Kidney epithelial cell (primary cell): ENCODE data around the gene PHF20. TPM values are rescaled to one million over a fixed set of nuclear protein-coding genes. Genes with fewer than 3 reads are reported as not detected.
A peak's percentile ranks its signal among the peaks of the same experiment; 100 is the strongest.
"Not testable (repeated sequence)": the region's sequence is repeated elsewhere in the genome, so short reads cannot be mapped to it uniquely, and the experiment has no call there.

Experiments
- DNase-seq: peaks from one replicate; pipeline ENCODE4 v3.0.0-alpha.2; 2010; ENCODE audit warnings: low read depth
- H3K27me3 ChIP-seq: 2 replicates; pipeline ENCODE4 v1.6.0; 2011; ENCODE audit warnings: low read length; ENCODE audit not compliant: control insufficient read depth, insufficient read depth
- H3K36me3 ChIP-seq: 2 replicates; pipeline ENCODE4 v1.5.1; 2011; ENCODE audit warnings: low read length; ENCODE audit not compliant: control insufficient read depth, insufficient read depth
- H3K4me3 ChIP-seq: 2 replicates; pipeline ENCODE4 v1.5.1; 2011; ENCODE audit warnings: low read depth, mild to moderate bottlenecking, control low read depth, low read length
- total RNA-seq: library from RNA; depleted of rRNA; stranded (reverse); fragments of >200 nt; gene quantifications from 2 replicates; pipeline ENCODE4 v1.2.3, GENCODE V29; 2015
- TF ChIP-seq, protein P1 (sequence below): IDR thresholded peaks from 2 replicates; pipeline ENCODE4 v1.5.1; 2011; ENCODE audit warnings: mild to moderate bottlenecking, moderate library complexity, low read length, control low read depth, inconsistent platforms; ENCODE audit not compliant: insufficient read depth, poor library complexity, severe bottlenecking

The PHF20 gene
- total RNA-seq, 1 donor from 2014 or later, result 39.0 TPM

DNA sequence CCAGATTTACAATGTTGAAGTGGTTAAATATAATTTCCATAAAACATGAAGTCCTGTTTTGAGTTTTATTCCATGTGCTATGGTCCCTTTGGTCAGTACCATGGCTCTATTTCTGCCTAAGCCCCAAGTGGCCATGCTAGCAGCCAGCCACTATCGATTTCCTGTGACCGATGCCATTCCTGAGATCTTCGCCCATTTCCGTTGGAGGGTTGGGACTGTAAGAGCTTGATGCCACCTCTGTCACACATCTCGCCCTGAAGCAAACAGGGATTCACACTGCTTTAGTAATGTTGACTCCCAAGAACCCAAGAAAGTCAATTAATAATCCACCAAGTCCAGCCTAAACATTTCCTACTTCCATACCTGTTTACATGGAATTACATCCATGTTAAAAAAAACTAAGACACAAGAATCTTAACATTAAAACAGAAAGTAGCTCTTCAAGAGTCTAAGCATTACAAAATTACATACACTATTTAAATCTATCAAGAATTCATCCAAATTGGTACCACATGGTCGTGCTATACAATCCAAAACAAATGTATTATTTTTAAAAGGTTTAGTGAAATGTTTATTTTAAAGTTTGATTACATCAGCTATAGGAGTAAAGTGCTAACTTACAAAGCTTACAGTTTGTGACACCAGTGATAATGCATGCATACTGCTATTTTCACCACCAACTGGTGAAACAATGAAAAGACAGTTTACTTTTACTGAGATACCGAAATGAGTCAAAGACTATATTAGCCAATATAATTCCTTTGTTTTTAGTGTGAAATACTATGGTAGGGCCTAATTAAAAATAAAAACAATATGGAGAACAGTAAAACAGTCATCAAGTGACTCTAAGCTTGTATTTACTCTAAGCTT, 32.3 kb upstream of the PHF20 start:
- no peaks in the 10 kb centered on the region for H3K27me3 ChIP-seq
- H3K4me3 ChIP-seq, result peak overlapping the region; percentile 98
- TF ChIP-seq, protein P1, sequence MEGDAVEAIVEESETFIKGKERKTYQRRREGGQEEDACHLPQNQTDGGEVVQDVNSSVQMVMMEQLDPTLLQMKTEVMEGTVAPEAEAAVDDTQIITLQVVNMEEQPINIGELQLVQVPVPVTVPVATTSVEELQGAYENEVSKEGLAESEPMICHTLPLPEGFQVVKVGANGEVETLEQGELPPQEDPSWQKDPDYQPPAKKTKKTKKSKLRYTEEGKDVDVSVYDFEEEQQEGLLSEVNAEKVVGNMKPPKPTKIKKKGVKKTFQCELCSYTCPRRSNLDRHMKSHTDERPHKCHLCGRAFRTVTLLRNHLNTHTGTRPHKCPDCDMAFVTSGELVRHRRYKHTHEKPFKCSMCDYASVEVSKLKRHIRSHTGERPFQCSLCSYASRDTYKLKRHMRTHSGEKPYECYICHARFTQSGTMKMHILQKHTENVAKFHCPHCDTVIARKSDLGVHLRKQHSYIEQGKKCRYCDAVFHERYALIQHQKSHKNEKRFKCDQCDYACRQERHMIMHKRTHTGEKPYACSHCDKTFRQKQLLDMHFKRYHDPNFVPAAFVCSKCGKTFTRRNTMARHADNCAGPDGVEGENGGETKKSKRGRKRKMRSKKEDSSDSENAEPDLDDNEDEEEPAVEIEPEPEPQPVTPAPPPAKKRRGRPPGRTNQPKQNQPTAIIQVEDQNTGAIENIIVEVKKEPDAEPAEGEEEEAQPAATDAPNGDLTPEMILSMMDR, result no peak
- no peak for DNase-seq
- H3K36me3 ChIP-seq, result no peaks in the 10 kb centered on the region

DNA sequence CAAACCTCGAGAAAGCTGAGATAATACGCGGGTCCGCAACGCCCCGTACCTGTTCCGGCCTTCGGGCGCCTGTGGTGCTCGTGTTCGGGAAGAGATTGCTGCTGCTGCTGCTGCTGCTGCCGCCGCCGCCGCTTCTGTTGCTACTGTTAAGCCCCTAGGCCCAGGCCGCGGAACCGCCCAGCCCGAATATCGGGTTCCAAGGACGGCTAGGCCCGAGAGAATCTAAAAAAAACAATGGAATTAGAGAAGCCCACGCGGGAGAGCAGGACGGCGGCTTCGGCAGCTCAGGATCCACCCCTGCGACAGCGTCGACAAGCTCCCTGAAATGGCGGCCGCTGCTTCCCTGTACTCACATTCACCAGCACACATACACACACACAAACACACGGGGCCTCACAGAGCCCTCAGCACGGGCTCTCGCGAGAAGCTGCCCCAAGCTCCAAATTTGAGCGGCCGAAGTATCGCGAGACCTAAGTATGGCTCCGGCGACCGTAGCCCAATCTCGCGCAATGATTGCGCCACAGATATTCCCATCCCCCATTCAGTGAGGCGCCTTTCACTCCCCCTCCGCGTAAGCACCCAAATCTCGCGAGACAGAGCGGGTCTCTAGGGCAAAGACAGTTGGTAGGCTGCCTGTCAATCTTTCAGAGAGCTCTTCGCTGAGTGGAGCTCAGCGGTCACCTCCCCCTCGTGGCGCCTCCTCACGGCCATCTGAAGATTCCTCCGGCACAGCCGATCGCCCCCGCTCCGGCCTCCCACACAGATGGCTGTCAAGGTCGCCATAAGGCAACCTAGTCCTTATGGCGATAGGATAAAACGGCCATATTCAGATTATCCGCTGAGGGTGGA, 29.7 kb upstream of the PHF20 start, which contains the start of gene RBM39:
Gene RBM39, minus strand, starts transcription at position 369 of the 849 bp plus-strand sequence. CDS start 1,386 bp downstream, outside the sequence.
- TF ChIP-seq, protein P1, result peak; percentile 37
- H3K27me3 ChIP-seq, result no peaks in the 10 kb centered on the region
- DNase-seq, result peak; percentile 98

GRCh38 chr20:35742741-35743523, 28.9 kb upstream of the PHF20 start:
- Histone ChIP-seq H3K36me3 (no peaks in the 10 kb centered on the region), H3K27me3 (no peaks in the 10 kb centered on the region), H3K4me3 (peak overlapping the region; percentile 61)
- TF ChIP-seq, protein P1, result no peak
- DNase-seq, result no peak

More for the DNA sequence above, 29.7 kb upstream of the PHF20 start, which contains the start of gene RBM39:
- H3K4me3 ChIP-seq, result peak within 1 kb of the TSS; percentile 98
- H3K36me3 ChIP-seq, result no peaks in the 10 kb centered on the region

DNA sequence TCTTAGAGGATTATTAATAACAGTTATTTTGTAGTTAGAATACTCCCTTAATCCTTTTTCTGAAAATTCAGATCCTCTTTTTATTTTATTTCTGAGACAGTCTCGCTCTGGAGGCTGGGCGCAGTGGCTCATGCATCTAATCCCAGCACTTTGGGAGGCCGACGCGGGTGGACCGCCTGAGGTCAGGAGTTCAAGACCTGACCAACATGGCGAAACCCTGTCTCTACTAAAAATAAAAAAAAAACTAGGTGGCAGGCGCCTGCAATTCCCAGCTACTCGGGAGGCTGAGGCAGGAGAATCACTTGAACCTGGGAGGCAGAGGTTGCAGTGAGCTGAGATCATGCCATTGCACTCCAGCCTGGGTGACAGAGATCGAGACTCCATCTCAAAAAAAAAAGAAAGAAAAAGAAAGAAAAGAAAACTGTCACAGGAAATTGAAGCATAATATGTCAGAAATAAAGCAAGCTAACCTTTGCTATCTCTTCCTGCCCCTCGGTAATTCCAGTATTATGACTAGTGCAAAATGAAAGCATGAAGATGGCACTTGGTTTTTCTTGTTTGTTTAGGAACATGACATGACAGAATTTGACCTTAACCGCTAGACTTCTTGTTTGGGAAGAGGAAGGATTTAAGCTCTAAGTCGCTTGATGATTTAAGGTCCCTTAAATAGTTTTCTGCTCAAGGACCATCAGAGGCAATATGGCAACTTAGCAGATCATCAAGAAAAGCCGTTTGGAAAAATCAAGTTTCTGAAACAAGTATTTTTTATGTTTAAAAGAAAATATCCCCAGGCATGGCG, 27.9 kb upstream of the PHF20 start:
- TF ChIP-seq, protein P1, result no peak
- no peak overlapping the region for H3K4me3 ChIP-seq

GRCh38 chr20:35744492-35744841, 27.3 kb upstream of the PHF20 start:
- not testable (repeated sequence) for H3K4me3 ChIP-seq, H3K36me3 ChIP-seq, H3K27me3 ChIP-seq, DNase-seq

More for the DNA sequence above, 27.9 kb upstream of the PHF20 start:
- Histone ChIP-seq H3K27me3 (no peaks in the 10 kb centered on the region), H3K36me3 (no peaks in the 10 kb centered on the region)
- DNase-seq, result no peak
